GM21423 (cell line): ENCODE measurements around the gene FOXA2.

Source experiments
- ATAC-seq: cut with Tn5 transposase; IDR thresholded peaks from one replicate; pipeline ENCODE4 v1.9.1; 2021; ENCODE audit warnings: mild to moderate bottlenecking, moderate library complexity; ENCODE audit not compliant: unreplicated experiment

Gene FOXA2

GRCh38 chr20:22542427-22542826 is 41.9 kb downstream of the FOXA2 start:
- ATAC-seq: no peak

- no peak for ATAC-seq
Observed at GRCh38 chr20:22540832-22541231, 43.5 kb downstream of the FOXA2 start.

- no peak for ATAC-seq
Observed at GRCh38 chr20:22536956-22537756, 47.2 kb downstream of the FOXA2 start.

- no peak for ATAC-seq
Observed at GRCh38 chr20:22536141-22536828, 48.1 kb downstream of the FOXA2 start.

- ATAC-seq: no peak
Observed at GRCh38 chr20:22535483-22535882, 48.9 kb downstream of the FOXA2 start.

GRCh38 chr20:22533823-22534751 is 50.3 kb downstream of the FOXA2 start:
- no peak for ATAC-seq

- ATAC-seq: no peak
Observed at GRCh38 chr20:22532598-22532997, 51.8 kb downstream of the FOXA2 start.

GRCh38 chr20:22531756-22532155 is 52.6 kb downstream of the FOXA2 start:
- no peak for ATAC-seq

- ATAC-seq: no peak
Observed at GRCh38 chr20:22531056-22531615, 53.2 kb downstream of the FOXA2 start.
